Stimulated activated naive CD4-positive, alpha-beta T cell (primary cell): ENCODE measurements around the gene ZNF423.

Experiments used
- DNase-seq, 6 experiments: peaks; one replicate each; lab custom pipeline; 2025; lab: John Stamatoyannopoulos, UW

The ZNF423 gene

DNA sequence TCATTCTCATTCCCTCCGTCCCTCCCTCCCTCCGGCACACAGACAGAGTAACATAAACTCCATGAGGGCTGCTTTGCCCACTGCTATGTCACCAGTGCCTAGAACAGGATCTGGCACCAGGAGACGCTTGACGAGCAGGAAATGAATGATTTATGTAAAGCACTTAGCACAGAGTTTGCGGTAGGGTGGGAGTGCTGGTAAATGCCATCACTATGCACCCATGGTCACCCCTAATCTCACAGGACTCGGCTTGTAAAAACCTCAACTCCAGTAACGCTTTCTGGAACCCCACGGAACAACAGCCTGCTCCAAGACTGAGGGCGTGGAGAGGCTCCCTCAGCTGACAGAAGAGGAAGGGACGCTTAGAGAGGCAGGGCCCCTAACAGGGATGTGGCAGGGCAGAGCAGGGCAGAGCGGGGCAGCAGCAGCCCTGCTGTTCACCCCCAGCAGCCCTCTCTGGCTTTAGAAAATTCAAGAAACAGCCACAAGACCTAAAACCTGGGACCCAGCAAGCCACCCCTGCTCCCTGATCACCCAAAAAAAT is 325.4 kb downstream of the ZNF423 start:
- DNase-seq: no peak

DNA sequence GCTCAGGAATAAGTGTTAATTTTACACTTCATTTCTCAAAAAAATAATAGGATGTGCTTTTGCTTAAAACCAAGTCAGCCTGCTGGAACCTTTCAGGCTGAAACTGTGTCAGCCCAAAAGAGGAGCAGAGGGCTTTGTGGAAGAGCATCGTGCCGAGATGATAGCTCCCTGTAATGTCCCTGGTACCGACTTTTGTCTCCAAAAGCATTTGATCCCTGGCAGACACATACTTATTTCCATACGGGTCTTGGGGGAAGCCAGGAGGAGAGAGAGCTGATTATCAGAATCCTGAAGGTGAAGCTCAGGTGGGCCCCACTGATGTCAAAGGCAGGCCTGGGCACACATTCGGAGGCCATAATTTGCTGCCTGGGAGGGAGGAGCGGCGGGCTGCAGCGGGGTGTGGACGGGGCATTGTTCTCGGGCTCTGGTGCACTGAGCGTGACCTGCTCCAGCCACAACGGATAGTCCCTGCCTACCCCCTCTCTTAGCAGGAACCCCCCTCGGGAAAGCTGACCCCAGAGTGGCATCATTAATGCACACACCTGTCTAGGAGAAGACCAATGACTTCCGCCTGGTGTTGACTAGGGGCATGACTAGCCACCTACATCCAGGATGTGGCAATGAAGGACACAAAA is 326.4 kb downstream of the ZNF423 start:
- no peak for DNase-seq

DNA sequence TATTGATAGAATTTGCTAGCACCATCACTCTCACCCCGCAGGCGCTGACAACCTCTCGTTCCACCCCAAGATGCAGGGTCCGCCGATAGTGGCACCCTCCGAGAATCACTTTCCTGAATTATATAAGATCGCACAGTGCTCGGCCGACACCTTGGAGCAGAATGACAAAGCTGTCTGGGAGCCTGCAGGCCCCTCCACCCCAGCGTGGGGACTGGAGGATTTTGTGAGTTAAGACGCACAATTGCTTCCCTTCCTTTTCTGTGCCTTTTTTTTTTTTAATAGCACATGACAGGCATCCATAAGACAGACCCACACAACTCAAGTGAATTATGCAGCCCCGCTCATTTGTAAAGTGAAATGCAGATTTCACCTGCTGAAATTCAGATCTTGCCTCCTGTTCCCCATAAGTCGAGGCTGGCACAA is 327.0 kb downstream of the ZNF423 start:
- no peak for DNase-seq

DNA sequence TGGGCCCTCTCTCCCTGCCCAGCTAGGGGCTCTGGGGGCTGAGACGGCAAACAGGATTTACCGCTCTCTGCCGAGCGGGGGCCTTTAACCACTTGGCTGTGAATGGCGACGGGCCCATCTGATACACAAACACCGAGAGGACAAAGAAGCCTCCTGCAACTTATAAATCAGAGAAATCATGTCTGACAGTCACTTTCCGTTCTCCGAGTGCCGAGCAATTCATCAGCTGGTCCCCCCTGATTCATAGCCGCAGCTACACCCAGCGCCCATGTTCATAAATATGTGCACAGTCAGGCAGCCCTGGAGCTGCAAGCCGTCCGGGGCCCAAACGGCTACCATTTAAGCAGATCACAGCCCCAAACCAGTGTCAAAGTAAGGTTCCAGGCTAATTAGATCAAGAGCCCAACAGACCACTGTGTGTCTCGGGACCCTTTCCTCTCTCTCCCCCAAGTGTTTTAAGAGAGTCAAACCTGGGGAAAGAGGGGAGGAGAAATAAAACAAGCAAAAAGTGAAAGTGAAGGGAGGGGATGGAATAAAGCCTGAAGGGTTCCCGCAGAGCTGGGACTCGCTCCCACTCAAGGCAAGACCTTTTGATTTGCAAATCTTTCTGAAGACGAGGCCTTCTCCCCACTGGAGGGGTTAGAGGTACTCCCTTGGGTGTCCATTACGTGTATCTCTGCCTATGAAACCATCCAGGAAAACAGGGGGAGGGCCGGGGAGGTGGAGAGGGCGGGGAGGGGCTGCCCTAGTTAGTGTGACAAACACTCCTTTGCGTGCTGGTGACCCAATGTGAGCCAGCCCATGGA is 327.6 kb downstream of the ZNF423 start:
- peak in 3 of 6 experiments; percentile 17 to 46 (median 45) for DNase-seq

DNA sequence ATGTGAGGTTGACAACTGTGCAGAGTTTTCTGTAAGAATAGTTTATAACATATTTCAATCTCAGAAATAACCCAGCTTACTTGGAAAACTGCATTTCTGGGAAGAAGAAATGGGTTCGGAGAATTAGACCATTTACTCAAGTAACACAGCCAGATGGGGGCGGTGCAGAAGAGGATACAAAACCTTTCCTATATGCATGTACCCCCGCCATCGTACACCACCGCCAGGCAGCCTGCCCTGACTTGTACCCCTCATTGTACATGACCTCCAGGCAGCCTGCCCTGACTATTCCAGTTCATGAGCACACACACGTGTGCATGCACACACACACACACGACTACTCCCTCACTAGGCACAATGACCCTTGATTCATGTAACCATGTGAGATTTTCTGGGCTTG is 328.3 kb downstream of the ZNF423 start:
- no peak for DNase-seq

DNA sequence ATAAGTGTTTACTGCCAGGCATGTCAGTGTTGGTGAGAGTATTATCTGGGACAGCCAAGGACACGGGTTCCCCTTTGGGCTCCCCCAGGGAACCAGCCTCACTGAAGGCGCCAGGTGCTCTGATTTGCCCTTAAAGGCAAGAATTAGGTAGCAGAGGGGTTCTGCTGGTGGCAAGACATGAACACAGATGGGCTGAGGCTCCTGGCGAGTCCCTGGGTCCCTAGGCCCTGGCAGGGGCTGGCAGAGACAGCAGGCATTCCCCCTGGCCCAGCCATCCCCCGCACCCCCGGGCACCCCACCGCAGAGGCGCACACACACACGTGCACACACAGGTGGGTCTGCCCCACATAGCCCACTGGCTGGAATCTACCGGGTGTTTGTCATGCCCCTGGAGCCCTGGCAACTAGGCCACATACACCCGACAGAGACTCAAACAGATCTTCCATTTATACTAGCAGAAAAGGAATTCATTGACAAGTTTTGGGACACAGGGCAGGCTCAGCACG is 329.0 kb downstream of the ZNF423 start:
- DNase-seq: no peak

DNA sequence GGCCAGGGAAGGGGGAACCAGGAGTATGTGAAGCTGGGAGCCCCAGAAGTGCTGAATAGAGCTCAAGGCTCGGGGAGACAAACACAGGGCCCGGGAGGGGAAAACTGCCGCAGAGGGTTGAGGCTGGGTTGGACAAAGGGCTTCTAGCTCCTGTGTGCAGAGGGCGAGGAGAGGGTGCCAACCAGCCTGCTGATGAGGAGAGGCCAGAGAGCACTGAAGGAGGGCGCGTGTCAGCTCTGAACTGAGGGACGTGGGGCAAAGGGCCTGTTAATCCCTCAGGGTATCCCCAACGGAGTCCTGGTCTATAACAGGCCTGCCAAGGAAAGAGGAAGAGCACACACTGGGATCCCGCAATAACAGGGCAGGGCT is 331.0 kb downstream of the ZNF423 start:
- no peak for DNase-seq

DNA sequence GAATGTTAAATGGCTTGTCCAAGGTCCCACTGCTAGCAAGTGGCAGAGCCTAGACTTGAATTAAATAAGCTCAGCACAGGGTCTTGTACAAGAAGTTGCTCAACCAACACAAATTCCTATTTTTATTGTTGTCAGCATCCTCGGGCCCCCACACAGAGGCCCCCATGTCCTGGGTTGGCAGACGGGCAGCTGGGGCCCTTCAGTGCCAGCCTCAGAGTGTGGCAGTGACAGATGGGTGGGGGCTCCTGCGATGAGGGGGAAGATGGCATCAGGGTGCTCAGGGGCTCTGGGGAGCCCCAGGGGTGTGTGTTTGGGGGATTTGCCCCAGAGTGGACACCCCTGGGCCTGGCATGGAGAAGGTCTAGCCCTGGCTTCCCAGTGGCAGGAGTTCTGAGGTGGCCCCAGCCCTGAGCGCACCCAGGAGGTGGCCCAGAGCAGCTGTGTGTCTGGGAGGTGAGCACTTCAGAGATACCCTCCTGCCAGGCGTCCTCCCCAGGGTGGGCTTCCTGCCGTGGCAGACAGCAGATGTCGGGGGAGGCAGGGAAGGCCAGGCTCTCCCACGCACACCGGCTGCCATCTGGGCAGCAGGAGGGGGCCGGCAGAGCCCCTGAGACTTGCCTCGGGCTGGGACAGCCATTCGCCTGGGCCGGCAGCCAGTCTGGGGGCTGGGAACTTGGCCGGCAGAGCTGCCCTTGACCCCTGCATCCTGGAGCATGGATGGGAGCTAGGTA is 331.5 kb downstream of the ZNF423 start:
- no peak for DNase-seq

DNA sequence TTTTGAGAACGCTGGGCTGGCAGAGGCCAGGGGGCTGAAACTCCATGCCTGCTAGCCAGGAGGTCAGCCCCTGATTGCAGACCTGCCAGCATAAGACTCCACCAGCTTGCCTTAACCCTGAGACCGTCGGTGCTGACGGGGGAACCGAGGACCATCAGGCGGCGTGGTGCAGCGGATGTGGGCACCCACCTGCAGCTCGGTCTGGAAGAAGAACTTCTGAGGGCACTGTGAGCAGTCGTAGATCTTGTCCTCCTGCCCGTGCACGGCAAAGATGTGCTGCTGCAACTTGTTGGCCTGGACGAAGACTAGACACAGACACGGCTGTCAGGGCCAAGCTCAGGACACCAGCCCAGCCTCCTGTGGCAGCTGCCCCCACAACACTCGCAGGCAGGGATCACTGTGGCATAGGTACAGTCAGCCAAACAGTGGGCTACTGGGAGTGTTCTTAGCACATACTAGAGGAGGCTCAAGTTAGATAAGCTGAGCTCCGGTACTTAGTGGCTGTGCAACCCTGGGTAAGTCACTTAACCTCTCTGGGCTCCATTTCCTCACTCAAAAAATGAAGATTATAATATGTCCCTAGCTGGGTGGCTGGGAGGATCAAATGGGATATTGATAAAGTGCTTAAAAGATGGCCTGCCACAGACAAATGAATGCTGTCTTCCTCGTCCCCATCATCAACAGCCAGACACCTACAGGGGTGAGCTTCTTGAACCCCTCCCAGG is 332.3 kb downstream of the ZNF423 start:
- peak in 2 of 6 experiments; percentile 4 to 6 for DNase-seq

DNA sequence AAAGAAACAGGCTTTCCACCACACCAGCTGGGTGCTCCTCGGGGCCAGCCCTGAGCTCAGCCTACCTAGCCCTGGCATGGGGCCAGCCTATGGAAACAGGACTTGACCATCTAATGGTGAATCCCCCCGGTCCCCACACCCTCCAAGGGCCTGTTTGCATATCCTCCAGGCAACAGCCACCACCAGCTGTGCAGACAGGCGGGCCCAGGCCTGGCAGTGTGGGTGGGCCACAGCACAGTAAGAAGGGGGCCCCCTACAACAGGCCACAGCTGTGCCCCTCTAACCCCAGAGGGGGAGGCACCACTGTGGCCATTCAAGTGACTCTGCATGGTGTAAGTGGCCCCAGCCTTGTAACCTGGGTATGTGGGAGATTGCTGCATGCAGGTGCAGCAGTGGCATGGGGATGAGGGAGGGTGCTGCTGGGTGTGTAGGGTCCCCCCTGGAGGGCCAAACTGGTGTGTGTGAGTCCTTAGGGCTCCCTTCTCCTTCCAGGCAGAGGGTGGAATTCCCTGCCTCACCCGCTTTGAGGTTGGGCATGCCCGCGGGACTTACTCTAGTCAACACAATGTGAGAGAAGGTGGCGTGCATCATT is 334.1 kb downstream of the ZNF423 start:
- DNase-seq: no peak

DNA sequence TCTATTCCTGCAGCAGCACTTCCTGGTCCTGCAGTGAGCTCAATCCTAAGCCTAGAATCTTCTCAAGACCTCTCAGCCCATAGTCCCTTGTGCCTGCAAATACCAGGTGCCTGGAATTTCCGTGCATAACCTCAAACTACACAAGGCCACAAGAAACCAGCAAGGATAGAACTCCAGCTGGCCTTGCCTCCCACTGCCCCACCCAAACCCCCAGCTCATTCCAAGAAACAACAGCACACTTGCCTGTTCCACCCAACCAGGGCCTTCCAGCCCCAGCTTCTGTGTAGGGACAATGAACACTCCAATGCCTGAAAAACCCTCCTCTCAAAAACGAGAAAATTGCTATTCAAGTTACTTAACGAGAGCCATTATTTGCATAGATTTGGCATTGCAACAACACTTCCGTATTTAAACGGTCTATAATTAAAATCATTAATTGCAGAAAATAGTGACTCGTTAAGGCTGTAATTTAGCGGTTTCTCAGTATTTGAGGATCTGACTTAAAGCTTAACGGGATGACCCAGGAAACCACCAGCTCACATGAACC is 335.3 kb downstream of the ZNF423 start:
- no peak for DNase-seq

DNA sequence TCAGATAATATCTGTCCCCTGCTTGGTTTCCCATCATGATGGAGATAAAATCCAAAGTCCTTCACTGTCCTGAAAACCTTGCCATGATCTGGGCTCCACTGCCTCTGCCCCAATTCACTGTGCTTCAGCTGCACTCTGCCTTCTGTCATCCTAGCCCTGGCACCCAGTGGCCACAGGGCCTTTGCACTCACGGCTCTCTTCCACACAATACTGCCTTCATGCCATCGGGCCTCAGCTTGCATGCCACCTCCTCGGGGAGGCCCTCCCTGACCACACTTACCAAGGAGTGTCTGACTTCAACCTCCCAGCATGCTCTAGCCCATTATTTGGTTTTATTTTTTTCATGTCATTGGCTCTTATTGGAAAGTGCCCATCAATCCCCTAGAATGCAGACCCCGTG is 336.2 kb downstream of the ZNF423 start:
- DNase-seq: no peak

DNA sequence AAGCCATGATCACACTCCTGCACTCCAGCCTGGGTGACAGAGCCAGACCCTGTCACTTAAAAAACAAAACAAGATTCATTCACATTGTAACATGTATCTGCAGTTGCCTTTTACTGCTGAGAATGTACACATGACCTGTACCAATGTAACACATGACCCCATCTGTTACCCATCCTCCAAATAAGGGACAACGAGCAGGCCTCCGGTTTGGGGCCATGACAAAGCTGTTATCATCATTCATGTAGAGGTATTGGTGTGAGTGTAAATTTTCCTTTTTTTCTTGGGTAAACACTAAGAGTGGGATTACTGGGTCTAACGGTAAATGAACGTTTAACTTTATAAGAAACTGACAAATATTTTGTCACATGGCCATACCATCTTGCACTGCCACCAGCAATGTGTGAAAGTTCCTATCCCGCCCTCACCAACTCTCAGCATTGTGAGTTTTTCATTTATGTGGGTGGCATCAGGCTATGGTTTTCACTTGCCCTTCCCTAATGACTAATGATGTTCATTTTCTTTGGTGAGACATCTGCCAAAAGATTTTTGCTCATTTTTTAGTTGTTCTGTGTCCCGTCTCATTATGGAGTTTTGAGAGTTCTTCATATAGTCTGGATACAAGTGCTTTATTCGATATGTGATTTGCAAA is 336.8 kb downstream of the ZNF423 start:
- no peak for DNase-seq

DNA sequence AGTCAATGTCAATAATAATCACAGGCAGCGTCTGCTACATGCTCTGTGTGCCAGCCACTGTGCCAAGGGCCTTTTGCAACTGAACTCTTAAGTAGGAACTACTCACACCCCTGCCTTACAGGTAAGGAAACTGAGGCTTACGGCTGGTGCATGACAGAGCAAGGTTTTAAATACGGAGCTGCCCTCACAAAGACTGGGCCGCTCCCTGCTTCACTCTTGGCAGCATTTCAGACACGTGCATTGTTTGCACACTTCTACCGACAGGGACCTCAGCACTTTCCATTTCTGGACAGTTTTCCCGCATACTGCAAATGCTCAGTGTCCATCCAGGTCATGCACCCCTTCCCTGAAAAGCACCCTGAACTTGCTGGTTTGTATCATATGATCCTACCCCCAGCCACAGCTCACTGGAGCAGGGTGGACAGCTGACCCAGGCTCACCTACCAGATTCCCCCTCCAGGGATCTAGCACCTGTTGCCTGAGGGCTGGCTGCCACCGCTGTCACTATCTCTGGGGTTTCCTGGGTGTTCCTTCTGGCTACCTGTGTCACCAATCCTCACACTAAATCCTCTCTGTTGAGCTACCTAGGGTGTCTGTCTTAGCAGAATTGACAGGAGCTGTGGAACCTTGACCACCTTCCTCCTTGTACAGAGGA is 339.4 kb downstream of the ZNF423 start:
- DNase-seq: no peak

DNA sequence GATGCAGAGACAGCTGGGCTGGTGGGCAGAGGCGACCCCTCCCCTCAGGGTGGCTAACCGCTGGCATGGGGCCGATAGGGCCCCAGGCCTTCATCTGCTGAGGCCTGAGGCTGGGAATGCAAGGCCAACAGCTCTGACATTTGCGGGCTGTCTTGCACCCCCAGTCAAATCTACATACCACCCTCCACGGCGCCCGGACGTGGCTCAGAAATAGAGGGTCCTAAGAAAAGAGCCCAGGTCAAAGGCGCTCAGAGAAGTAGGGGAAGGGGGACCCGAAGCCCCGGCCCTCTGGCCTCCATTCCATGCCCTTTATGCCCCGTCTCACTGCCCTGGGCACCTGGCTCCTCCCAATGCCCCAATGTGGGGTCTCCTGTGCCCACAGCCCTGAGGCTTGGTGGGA is 340.1 kb downstream of the ZNF423 start:
- no peak for DNase-seq

DNA sequence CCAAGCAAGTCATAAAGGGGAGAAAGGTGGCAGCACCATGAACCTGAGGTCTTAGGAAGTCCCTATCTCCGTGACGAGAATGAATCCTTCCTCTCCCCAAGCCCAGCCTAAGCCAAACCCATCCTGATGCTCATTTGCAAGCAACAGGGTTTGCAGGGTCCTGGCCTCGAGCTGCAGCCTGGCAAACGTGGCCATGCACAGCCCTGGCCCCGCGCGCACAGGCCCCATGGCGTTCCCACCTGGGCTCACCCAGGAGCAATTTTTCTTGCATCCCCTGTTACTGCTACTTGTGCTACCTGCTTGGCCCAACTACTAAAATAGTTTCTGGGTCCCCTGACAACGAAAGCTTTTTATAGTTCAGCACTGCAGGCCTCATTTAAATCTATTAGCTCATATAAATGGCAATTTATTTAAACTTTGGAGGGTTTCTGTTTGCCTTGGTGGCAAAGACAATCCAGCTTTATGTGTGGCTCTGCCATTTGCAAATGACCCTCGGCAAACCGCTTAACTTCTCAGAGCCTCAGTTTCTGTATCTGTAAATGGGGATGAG is 340.8 kb downstream of the ZNF423 start:
- no peak for DNase-seq

DNA sequence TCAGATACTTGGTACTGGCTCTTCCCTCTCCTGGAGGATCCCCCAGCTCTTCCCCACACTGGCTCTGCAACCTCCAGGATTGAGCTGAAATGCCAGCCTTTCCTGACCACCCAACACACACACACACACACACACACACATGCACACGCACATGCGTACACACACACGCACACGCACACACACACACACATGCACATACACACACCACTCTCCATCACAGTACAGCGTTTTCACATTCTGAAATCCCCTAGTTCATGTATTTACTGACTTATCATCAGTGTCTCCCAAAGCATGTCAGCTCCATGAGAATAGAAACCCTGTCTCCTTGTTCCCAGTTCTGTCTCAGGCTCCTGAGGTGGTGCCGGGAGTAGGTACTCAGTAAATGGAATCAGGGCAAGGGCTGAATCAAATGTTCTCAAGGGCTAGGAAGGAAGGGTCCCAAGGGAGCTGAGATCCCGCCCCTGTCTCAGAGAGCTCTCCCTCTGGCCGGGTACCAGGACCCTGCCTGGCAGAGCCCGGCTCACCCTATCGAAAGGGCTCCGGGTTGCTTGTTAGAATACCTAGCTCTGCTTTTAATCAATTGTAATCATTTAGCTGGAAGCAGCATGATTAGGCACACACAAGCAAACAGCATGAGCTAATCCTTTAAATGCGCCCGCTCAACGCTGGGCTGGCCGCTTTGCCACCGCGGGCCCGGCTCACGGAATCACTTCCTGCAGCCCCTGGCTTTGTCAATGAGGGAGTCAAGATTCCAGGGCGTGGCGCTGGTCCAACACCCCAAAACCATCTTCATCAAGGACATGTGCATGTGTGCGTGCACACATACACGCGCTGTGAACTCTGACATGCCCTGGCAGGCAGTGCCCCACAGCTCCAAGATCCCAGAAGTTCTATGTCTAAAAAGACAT is 341.6 kb downstream of the ZNF423 start:
- DNase-seq: no peak

DNA sequence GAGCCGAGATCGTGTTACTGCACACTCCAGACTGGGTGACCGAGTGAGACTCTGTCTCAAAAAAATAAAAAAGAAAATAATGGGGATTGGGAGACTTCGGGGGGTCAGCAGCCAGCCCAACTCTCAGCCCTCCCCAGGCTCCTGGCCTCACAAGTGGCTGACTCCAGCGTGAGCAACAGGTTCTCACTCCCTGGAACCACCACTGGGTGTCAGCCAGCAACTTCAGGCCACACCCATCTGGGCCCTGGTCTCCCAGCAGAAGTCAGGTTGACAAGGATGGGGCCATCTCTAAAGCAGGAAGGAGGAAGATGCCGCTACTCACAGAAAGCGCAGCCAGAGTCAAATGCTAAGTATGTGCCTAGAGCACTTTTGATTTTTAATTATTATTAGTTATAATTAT is 342.9 kb downstream of the ZNF423 start:
- no peak for DNase-seq
